Right atrium auricular region (tissue), 2 donors: Measurements from ENCODE around the gene MARCHF3. TPM values are rescaled to one million over a fixed set of nuclear protein-coding genes. Genes with fewer than 3 reads are reported as not detected.
A peak's percentile ranks its signal among the peaks of the same experiment; 100 is the strongest.

Source experiments
- DNase-seq: peaks from one replicate; pipeline ENCODE4 v3.0.0-alpha.2; 2019; ENCODE audit warnings: low spot score
- H3K27ac ChIP-seq, 2 donors: fragments of 200-600 bp; sonication (generic); 1 replicate in 1 of 2; 2 replicates in 1 of 2; pipeline ENCODE4 v1.5.1; 2016 to 2019
- H3K27me3 ChIP-seq, 2 donors: fragments of 200-600 bp; sonication (generic); one replicate each; pipeline versions ENCODE4 v1.5.1 to v1.6.0; 2017 to 2019
- H3K36me3 ChIP-seq: fragments of 200-600 bp; sonication (generic); one replicate; pipeline ENCODE4 v1.5.1; 2016
- H3K4me1 ChIP-seq, 2 donors: fragments of 200-600 bp; sonication (generic); one replicate each; pipeline versions ENCODE4 v1.5.1 to v1.6.0; 2017 to 2019
- H3K4me3 ChIP-seq, 2 donors: fragments of 200-600 bp; sonication (generic); 1 replicate in 1 of 2; 2 replicates in 1 of 2; pipeline ENCODE4 v1.5.1; 2017 to 2019; ENCODE audit warnings: mild to moderate bottlenecking in 1 of 2, moderate library complexity in 1 of 2
- H3K9me3 ChIP-seq, 2 donors: fragments of 200-600 bp; sonication (generic); one replicate each; pipeline ENCODE4 v1.5.1; 2019
- CTCF ChIP-seq, 2 donors: fragments of 200-600 bp; sonication (generic); IDR thresholded peaks; one replicate each; pipeline ENCODE4 v1.5.1; 2019; ENCODE audit warnings: antibody characterized with exemption in 2 of 2
- total RNA-seq, 2 donors: library from RNA; depleted of rRNA; stranded (reverse); fragments of >200 nt; gene quantifications; one replicate each; pipeline ENCODE4 v1.1.0, GENCODE V29; 2016

MARCHF3 gene
- total RNA-seq, 2 donors from 2014 or later = 14.5 to 19.7 TPM

DNA sequence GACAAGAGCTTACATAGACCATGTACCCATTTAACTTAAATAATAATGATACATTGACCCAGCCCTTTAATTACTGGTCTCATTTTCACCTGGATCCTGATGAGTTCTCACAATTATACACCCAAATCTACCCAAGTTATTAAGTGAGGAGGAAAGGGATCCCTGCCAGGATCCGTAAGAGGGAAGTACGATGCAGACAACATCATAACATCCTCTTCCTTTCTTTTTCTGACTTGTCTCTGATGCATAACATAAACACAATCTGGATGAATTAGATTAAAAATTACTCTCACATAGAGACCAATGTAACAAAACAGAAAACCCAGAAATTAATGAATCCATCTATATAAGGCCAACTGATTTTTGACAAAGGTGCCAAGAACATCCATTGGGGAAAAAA, 17.0 kb downstream of the MARCHF3 start:
- H3K36me3 ChIP-seq = no peaks in the 10 kb centered on the region
- DNase-seq = no peak
- no peak overlapping the region for H3K27ac ChIP-seq
- peaks cover 0 to 44% of the 10 kb centered on the region in 2 donors for H3K4me1 ChIP-seq
- no peak for TF ChIP-seq CTCF (IDR thresholded peaks at IDR 0.05)
- no peaks in the 10 kb centered on the region for H3K27me3 ChIP-seq
- H3K9me3 ChIP-seq = no peaks in the 10 kb centered on the region
- no peak overlapping the region for H3K4me3 ChIP-seq

GRCh38 chr5:127012916-127013315, 17.4 kb downstream of the MARCHF3 start:
- H3K4me1 ChIP-seq = peaks cover 0 to 49% of the 10 kb centered on the region in 2 donors
- H3K4me3 ChIP-seq = no peak overlapping the region
- no peaks in the 10 kb centered on the region for H3K9me3 ChIP-seq
- H3K27ac ChIP-seq = no peak overlapping the region
- DNase-seq = no peak
- no peaks in the 10 kb centered on the region for H3K36me3 ChIP-seq
- H3K27me3 ChIP-seq = no peaks in the 10 kb centered on the region
- TF ChIP-seq CTCF (IDR thresholded peaks at IDR 0.05) = no peak

DNA sequence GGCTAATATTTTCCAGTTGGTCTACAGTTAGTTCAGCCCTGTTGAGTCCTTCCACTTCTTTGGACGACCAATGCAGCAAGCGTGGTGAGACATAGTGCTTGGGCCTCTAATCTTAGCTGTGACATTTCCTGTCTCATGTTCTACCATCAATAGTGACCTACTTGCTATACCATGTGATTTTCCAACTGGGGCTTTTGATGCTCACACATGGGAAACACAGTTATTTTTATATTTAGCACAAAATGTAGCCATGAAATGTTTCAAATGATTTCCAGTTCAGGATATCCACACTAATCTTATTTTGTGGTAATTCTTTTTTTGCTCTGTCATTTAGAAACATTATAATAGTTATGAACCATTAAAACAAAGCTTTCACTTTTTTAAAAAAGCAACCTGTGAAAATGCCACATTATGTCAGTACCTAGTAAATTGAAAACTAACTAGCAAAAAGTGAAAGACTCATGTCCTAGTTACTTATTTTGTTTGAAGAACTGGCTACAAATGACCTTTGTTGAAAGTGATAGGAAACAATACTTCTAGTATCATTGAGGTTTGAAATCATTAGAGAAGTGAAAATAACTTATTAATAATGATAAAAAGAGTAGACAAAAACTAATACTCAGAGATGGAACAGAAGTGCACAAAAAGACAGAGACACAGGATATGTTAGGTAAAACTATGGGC, 18.3 kb downstream of the MARCHF3 start:
- no peak overlapping the region for H3K4me3 ChIP-seq
- peak overlapping the region in 1 of 2 donors; percentile 4 for H3K27ac ChIP-seq
- TF ChIP-seq CTCF (IDR thresholded peaks at IDR 0.05) = no peak
- H3K36me3 ChIP-seq = no peaks in the 10 kb centered on the region
- no peaks in the 10 kb centered on the region for H3K9me3 ChIP-seq
- H3K27me3 ChIP-seq = no peaks in the 10 kb centered on the region
- DNase-seq = no peak
- H3K4me1 ChIP-seq = peaks cover 0 to 54% of the 10 kb centered on the region in 2 donors

- Histone ChIP-seq H3K27me3 (no peaks in the 10 kb centered on the region), H3K4me1 (peaks cover 0 to 54% of the 10 kb centered on the region in 2 donors), H3K36me3 (no peaks in the 10 kb centered on the region), H3K9me3 (no peaks in the 10 kb centered on the region), H3K4me3 (no peak overlapping the region), H3K27ac (no peak overlapping the region)
- no peak for TF ChIP-seq CTCF (IDR thresholded peaks at IDR 0.05)
- no peak for DNase-seq
Observed at GRCh38 chr5:127011153-127011552, 19.2 kb downstream of the MARCHF3 start.

DNA sequence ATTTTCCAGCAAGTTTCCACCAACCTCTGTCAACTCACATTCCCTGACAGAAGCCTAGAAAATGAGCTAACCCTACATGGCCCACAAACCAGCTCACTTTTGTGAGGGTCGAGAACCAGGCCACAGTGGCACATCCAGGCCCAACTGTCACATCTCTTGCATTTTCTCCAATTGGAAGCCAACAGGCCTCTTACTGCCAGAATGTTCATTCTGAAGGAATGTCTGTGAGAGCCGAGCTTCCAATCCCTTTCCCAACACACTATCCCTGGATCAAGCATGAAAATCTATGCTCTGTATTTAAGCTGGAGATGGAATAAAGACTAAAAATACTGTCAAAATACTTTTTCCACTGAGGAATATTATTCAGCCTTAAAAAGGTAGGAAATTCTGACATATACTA, 20.0 kb downstream of the MARCHF3 start:
- Histone ChIP-seq H3K36me3 (no peaks in the 10 kb centered on the region), H3K27me3 (no peaks in the 10 kb centered on the region), H3K9me3 (no peaks in the 10 kb centered on the region), H3K4me3 (no peak overlapping the region), H3K27ac (no peak overlapping the region), H3K4me1 (peaks cover 0 to 54% of the 10 kb centered on the region in 2 donors)
- TF ChIP-seq CTCF (IDR thresholded peaks at IDR 0.05) = no peak
- DNase-seq = no peak

- Histone ChIP-seq H3K4me1 (peaks cover 0 to 54% of the 10 kb centered on the region in 2 donors), H3K27ac (peak overlapping the region in 1 of 2 donors; percentile 7), H3K9me3 (no peaks in the 10 kb centered on the region), H3K27me3 (no peaks in the 10 kb centered on the region), H3K4me3 (no peak overlapping the region), H3K36me3 (no peaks in the 10 kb centered on the region)
- no peak for TF ChIP-seq CTCF (IDR thresholded peaks at IDR 0.05)
- DNase-seq = no peak
Observed at GRCh38 chr5:127009784-127010183, 20.6 kb downstream of the MARCHF3 start.
